Stromal cell of bone marrow (primary cell): ENCODE measurements around the gene TBX21.

Experiments
- DNase-seq: peaks from one replicate; pipeline ENCODE4 v3.0.0-alpha.2; 2012; ENCODE audit warnings: low read depth

The TBX21 gene

GRCh38 chr17:47713980-47714700, 18.9 kb upstream of the TBX21 start:
- no peak for DNase-seq

- no peak for DNase-seq
Measured at GRCh38 chr17:47714773-47715396, 18.2 kb upstream of the TBX21 start.

- DNase-seq = no peak
Measured at GRCh38 chr17:47715669-47716325, 17.2 kb upstream of the TBX21 start.

- no peak for DNase-seq
Measured at GRCh38 chr17:47716375-47716774, 16.7 kb upstream of the TBX21 start.

GRCh38 chr17:47717261-47717697, 15.8 kb upstream of the TBX21 start:
- no peak for DNase-seq

GRCh38 chr17:47717979-47718621, 14.9 kb upstream of the TBX21 start:
- no peak for DNase-seq

- no peak for DNase-seq
Measured at GRCh38 chr17:47718634-47719405, 14.2 kb upstream of the TBX21 start.

GRCh38 chr17:47719411-47720152, 13.5 kb upstream of the TBX21 start:
- peak; percentile 78 for DNase-seq

- DNase-seq = no peak
Measured at GRCh38 chr17:47720196-47720595, 12.8 kb upstream of the TBX21 start.

GRCh38 chr17:47720754-47721533, 12.1 kb upstream of the TBX21 start:
- DNase-seq = peak; percentile 41

- no peak for DNase-seq
Measured at GRCh38 chr17:47721725-47722124, 11.3 kb upstream of the TBX21 start.

GRCh38 chr17:47724705-47725104, 8.3 kb upstream of the TBX21 start:
- no peak for DNase-seq

GRCh38 chr17:47725446-47726111, 7.5 kb upstream of the TBX21 start:
- no peak for DNase-seq

- DNase-seq = no peak
Measured at GRCh38 chr17:47726796-47727703, 6.0 kb upstream of the TBX21 start.

GRCh38 chr17:47727704-47728036, 5.4 kb upstream of the TBX21 start:
- DNase-seq = no peak

GRCh38 chr17:47728214-47728877, 4.7 kb upstream of the TBX21 start:
- DNase-seq = no peak

GRCh38 chr17:47729476-47729875, 3.6 kb upstream of the TBX21 start:
- DNase-seq = no peak

GRCh38 chr17:47730681-47731080, 2.4 kb upstream of the TBX21 start:
- no peak for DNase-seq
